NT2/D1 (cell line): ENCODE results near the gene IL20.

ENCODE experiments used
- SUZ12 ChIP-seq: IDR thresholded peaks from 2 replicates; pipeline ENCODE4 v1.6.1; 2011; ENCODE audit not compliant: insufficient read length, insufficient read depth; ENCODE audit errors: extremely low read depth
- YY1 ChIP-seq: IDR thresholded peaks from 2 replicates; pipeline ENCODE4 v1.6.1; 2011; ENCODE audit not compliant: insufficient read length, insufficient read depth
- ZNF274 ChIP-seq: IDR thresholded peaks from 2 replicates; pipeline ENCODE4 v1.6.1; 2011; ENCODE audit warnings: mild to moderate bottlenecking, low read depth, low read length

DNA sequence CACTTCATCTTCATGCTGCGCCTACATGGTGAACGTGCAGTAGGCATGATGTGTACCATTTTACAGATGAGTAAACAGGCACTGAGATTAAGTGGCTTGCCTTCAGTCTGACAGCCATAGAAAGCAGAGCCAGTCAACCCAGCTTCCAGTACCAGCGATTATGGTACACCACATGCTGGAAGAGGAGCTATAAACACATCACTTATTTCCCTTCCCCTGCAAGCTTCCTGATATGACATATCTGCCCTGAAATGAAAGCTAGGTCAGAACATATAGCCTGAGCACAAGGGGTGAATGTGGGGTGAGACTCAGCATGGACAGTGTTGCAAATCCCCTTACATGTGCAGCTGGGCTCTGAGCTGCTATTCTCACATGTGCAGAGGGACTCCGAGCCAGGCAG, 33.8 kb upstream of the IL20 start:
- TF ChIP-seq YY1 (no peak), ZNF274 (no peak), SUZ12 (no peak)
